Stomach (tissue), 4 donors: ENCODE data around the gene OASL.

Source experiments
- POLR2A ChIP-seq, 4 donors: fragments of 450-650 bp; IDR thresholded peaks; one replicate each; pipeline ENCODE4 v1.6.1; 2016; ENCODE audit warnings: antibody characterized with exemption in 4 of 4, control low read depth in 2 of 4, mild to moderate bottlenecking in 1 of 4, moderate library complexity in 1 of 4
- TF ChIP-seq, protein P1 (sequence below), 7 experiments: fragments of 450-650 bp in 4 of 7; fragments of 200-600 bp in 3 of 7; sonication (generic) in 3 of 7; IDR thresholded peaks; one replicate each; pipeline ENCODE4 v1.5.1; 2016 to 2019; ENCODE audit warnings: antibody characterized with exemption in 7 of 7, control low read depth in 2 of 7, mild to moderate bottlenecking in 1 of 7

DNA sequence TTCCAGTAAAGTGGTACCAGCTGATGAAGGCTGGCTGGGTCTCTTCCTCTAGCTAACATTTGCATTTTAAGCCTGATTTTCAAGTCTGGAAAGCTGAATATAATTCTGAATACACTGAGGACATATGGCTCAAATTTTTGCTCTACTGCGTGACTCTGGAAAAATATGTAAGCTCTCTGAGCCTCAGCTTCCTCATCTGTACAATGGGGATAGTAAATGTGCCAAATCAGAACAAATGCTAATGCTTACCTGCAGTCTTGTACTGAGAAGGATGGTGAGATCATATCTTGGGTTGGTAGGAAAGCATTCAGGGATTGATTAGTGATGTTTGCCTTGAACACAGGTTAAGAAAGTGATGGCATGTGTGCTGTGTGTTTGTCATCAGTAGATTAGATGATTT is 46.1 kb downstream of the OASL start:
- TF ChIP-seq, protein P1, sequence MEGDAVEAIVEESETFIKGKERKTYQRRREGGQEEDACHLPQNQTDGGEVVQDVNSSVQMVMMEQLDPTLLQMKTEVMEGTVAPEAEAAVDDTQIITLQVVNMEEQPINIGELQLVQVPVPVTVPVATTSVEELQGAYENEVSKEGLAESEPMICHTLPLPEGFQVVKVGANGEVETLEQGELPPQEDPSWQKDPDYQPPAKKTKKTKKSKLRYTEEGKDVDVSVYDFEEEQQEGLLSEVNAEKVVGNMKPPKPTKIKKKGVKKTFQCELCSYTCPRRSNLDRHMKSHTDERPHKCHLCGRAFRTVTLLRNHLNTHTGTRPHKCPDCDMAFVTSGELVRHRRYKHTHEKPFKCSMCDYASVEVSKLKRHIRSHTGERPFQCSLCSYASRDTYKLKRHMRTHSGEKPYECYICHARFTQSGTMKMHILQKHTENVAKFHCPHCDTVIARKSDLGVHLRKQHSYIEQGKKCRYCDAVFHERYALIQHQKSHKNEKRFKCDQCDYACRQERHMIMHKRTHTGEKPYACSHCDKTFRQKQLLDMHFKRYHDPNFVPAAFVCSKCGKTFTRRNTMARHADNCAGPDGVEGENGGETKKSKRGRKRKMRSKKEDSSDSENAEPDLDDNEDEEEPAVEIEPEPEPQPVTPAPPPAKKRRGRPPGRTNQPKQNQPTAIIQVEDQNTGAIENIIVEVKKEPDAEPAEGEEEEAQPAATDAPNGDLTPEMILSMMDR (IDR thresholded peaks at IDR 0.05) = no peak
- TF ChIP-seq POLR2A (IDR thresholded peaks at IDR 0.05) = no peak
